GM21367 (cell line): Measurements from ENCODE around the gene THAP2.
"Not testable (repeated sequence)": the region's sequence is repeated elsewhere in the genome, so short reads cannot be mapped to it uniquely, and the experiment has no call there.

ENCODE experiments used
- ATAC-seq: cut with Tn5 transposase; IDR thresholded peaks from one replicate; pipeline ENCODE4 v1.9.1; 2021; ENCODE audit not compliant: unreplicated experiment

THAP2 gene

DNA sequence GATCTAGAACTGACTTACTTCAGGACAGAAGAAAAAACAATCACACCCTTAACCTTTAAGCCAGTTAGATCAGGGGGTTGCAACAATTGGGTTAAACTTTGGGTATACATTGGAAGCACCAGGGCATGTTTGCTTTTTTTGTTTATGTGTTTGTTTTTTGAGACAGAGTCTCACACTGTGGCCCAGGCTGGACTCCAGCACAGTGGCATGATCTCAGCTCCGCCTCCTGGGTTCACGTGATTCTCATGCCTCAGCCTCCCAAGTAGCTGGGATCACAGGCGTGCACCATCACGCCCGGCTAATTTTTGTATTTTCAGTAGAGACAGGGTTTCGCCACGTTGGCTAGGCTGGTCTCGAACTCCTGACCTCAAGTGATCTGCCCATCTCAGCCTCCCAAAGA lies 38.1 kb downstream of the THAP2 start:
- not testable (repeated sequence) for ATAC-seq

DNA sequence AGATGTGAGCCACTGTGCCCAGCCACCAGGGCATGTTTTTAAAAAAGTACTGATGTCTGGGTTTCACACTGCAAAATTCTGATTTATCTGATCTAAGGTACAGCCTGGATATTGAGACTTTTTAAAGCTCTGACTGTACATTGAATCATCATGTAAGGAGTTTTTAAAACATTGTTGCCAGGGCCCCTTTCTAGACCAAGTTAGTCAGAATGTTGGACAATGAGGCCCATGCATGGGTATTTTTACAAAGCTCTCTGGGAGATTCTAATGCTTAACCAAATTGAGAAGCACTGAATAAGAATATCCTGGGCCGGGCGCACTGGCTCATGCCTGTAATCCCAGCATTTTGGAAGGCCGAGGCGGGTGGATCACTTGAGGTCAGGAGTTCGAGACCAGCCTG lies 38.5 kb downstream of the THAP2 start:
- no peak for ATAC-seq

GRCh38 chr12:71703206-71703605 lies 39.1 kb downstream of the THAP2 start:
- ATAC-seq, result no peak

GRCh38 chr12:71704920-71705319 lies 40.8 kb downstream of the THAP2 start:
- ATAC-seq, result no peak

- ATAC-seq, result no peak
Measured at GRCh38 chr12:71708658-71709057, 44.6 kb downstream of the THAP2 start.

- no peak for ATAC-seq
Measured at GRCh38 chr12:71710276-71711125, 46.4 kb downstream of the THAP2 start.

DNA sequence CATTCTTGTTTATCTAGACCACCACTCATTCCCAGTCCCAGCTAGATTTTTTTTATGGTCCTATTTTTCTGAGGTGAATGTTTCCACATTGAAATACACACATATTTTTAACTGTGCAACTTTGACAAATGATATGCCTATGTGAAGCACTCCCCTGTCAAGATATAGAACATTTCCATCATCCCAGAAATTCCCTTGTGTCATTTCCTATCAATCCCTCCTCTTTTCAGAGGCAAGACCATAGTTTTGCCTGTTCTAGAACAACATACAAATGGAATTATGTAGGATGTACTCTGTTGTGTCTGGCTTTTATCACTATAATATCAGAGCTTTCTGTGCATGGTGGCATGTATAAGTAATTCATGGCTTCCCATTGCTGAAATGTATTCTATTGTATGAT lies 54.5 kb downstream of the THAP2 start:
- no peak for ATAC-seq

DNA sequence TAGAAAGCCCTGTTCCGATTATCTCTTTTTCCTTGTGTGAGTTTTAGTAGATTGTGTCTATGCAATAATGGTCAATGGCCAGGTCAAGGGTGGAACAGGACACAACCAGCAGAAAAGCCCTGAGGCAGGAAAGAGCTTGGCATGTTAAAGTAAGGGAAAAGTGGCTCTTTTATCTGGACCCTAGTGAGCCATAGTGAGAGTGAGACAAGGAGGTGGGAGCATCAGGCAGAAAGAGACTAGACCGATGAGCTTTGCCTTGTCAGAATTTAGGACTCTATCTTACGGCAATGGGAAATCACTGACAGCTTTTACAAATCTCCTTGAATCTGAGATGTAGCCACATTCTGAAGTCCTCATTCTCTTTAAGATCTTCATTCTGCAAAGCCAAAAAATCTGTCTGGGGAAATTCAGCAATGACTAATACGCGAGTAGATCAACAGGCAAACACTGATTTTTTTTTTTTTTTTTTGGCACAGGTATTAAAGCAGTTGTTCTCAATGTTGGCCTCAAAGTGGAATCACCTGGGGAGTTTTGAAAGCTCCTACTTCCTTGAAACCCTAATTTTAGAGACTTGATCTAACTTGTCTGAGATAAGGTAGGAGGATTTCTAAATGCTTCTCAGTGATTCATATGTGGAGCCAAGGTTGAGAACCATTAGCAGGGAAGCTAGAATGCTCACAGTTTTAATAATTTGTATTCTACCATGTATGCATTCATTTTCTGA lies 55.7 kb downstream of the THAP2 start:
- no peak for ATAC-seq

- no peak for ATAC-seq
Measured at GRCh38 chr12:71721783-71722505, 57.8 kb downstream of the THAP2 start.

DNA sequence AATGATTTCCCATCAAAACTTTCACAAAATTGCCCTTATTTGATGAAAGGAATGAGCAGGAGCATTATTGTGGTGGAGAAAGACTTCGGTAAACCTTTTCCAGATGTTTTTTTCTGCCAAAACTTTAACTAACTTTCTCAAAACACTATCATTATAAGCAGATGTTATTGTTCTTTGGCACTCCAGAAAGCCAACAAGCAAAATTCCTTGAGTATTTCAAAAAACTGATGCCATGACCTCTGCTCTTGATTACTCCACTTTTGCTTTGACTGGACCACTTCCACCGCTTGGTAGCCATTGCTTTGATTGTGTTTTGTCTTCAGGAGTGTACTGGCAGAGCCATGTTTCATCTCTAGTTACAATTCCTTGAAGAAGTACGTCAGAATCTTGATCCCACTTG lies 60.9 kb downstream of the THAP2 start:
- no peak for ATAC-seq

GRCh38 chr12:71726548-71726947 lies 62.4 kb downstream of the THAP2 start:
- ATAC-seq, result no peak

DNA sequence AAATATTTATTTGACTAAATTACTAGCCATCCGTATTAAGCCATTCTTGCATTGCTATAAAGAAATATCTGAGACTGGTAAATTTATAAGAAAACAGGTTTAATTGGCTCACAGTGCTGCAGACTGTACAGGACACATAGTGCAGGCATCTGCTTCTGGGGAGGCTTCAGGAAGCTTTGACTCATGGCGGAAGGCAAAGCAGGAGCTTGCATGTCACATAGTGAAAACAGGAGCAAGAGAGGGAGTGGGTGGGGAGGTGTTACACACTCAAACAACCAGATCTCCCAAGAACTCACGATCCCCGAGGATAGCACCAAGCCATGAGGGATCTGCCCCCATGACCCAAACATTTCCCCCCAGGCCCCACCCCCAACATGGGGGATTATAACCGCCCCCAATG lies 63.9 kb downstream of the THAP2 start:
- ATAC-seq, result no peak
